NT2/D1 (cell line): Measurements from ENCODE around the gene LRRN3.

Source experiments
- DNase-seq: peaks from one replicate; pipeline ENCODE4 v3.0.0-alpha.2; 2011; ENCODE audit warnings: low read depth, low spot score
- H3K27me3 ChIP-seq: 2 replicates; pipeline ENCODE4 v1.6.0; 2011; ENCODE audit warnings: mild to moderate bottlenecking; ENCODE audit not compliant: insufficient read length, insufficient read depth
- H3K36me3 ChIP-seq: 2 replicates; pipeline ENCODE4 v1.6.1; 2011; ENCODE audit warnings: mild to moderate bottlenecking, low read length, mixed read lengths; ENCODE audit not compliant: insufficient read depth, insufficient read length
- H3K4me1 ChIP-seq: 2 replicates; pipeline ENCODE4 v1.5.1; 2011; ENCODE audit not compliant: insufficient read depth, insufficient read length
- H3K4me3 ChIP-seq: 2 replicates; pipeline ENCODE4 v1.5.1; 2011; ENCODE audit warnings: low read depth; ENCODE audit not compliant: insufficient read length
- H3K9ac ChIP-seq: 2 replicates; pipeline ENCODE4 v1.6.0; 2011; ENCODE audit warnings: low read depth; ENCODE audit not compliant: insufficient read length
- H3K9me3 ChIP-seq: 2 replicates; pipeline ENCODE4 v1.5.1; 2011; ENCODE audit warnings: mild to moderate bottlenecking, low read length; ENCODE audit not compliant: insufficient read depth
- SUZ12 ChIP-seq: IDR thresholded peaks from 2 replicates; pipeline ENCODE4 v1.6.1; 2011; ENCODE audit not compliant: insufficient read length, insufficient read depth; ENCODE audit errors: extremely low read depth
- YY1 ChIP-seq: IDR thresholded peaks from 2 replicates; pipeline ENCODE4 v1.6.1; 2011; ENCODE audit not compliant: insufficient read length, insufficient read depth
- ZNF274 ChIP-seq: IDR thresholded peaks from 2 replicates; pipeline ENCODE4 v1.6.1; 2011; ENCODE audit warnings: mild to moderate bottlenecking, low read depth, low read length

Gene LRRN3

GRCh38 chr7:111146136-111146535, 55.2 kb downstream of the LRRN3 start:
- H3K9me3 ChIP-seq, result no peaks in the 10 kb centered on the region

GRCh38 chr7:111147708-111148533, 57.0 kb downstream of the LRRN3 start:
- H3K36me3 ChIP-seq, result no peaks in the 10 kb centered on the region
- H3K27me3 ChIP-seq, result no peaks in the 10 kb centered on the region
- TF ChIP-seq SUZ12 (no peak), ZNF274 (no peak), YY1 (no peak)
- H3K4me1 ChIP-seq, result no peaks in the 10 kb centered on the region
- H3K9me3 ChIP-seq, result no peaks in the 10 kb centered on the region
- DNase-seq, result no peak
- no peak overlapping the region for H3K9ac ChIP-seq
- no peak overlapping the region for H3K4me3 ChIP-seq

More at GRCh38 chr7:111146136-111146535, 55.2 kb downstream of the LRRN3 start:
- Histone ChIP-seq H3K4me3 (no peak overlapping the region), H3K9ac (no peak overlapping the region), H3K27me3 (no peaks in the 10 kb centered on the region), H3K4me1 (no peaks in the 10 kb centered on the region), H3K36me3 (no peaks in the 10 kb centered on the region)
- no peak for TF ChIP-seq SUZ12
- TF ChIP-seq YY1, result no peak
- TF ChIP-seq ZNF274, result no peak
- DNase-seq, result no peak

GRCh38 chr7:111150709-111151108, 59.8 kb downstream of the LRRN3 start:
- H3K27me3 ChIP-seq, result no peaks in the 10 kb centered on the region
- no peak for TF ChIP-seq YY1
- TF ChIP-seq ZNF274, result no peak
- no peak for TF ChIP-seq SUZ12
- no peaks in the 10 kb centered on the region for H3K9me3 ChIP-seq

GRCh38 chr7:111159426-111159825, 68.5 kb downstream of the LRRN3 start:
- no peak for TF ChIP-seq SUZ12
- no peak for TF ChIP-seq YY1
- TF ChIP-seq ZNF274, result no peak
- Histone ChIP-seq H3K36me3 (no peaks in the 10 kb centered on the region), H3K9me3 (no peaks in the 10 kb centered on the region), H3K4me1 (no peaks in the 10 kb centered on the region), H3K9ac (no peak overlapping the region), H3K4me3 (no peak overlapping the region), H3K27me3 (no peaks in the 10 kb centered on the region)
- no peak for DNase-seq

More at GRCh38 chr7:111150709-111151108, 59.8 kb downstream of the LRRN3 start:
- no peaks in the 10 kb centered on the region for H3K4me1 ChIP-seq
- no peak overlapping the region for H3K4me3 ChIP-seq
- no peak for DNase-seq
- H3K36me3 ChIP-seq, result no peaks in the 10 kb centered on the region
- no peak overlapping the region for H3K9ac ChIP-seq

GRCh38 chr7:111160297-111160696, 69.4 kb downstream of the LRRN3 start:
- DNase-seq, result no peak
- Histone ChIP-seq H3K27me3 (no peaks in the 10 kb centered on the region), H3K9ac (no peak overlapping the region), H3K4me1 (no peaks in the 10 kb centered on the region), H3K36me3 (no peaks in the 10 kb centered on the region), H3K9me3 (no peaks in the 10 kb centered on the region), H3K4me3 (no peak overlapping the region)
- TF ChIP-seq YY1 (no peak), ZNF274 (no peak), SUZ12 (no peak)

GRCh38 chr7:111162692-111163091, 71.8 kb downstream of the LRRN3 start:
- no peaks in the 10 kb centered on the region for H3K27me3 ChIP-seq
- no peaks in the 10 kb centered on the region for H3K36me3 ChIP-seq
- TF ChIP-seq ZNF274, result no peak
- no peak for TF ChIP-seq YY1
- TF ChIP-seq SUZ12, result no peak
- no peak for DNase-seq
- no peaks in the 10 kb centered on the region for H3K4me1 ChIP-seq
- no peak overlapping the region for H3K9ac ChIP-seq
- H3K9me3 ChIP-seq, result no peaks in the 10 kb centered on the region
- no peak overlapping the region for H3K4me3 ChIP-seq

GRCh38 chr7:111164442-111164841, 73.5 kb downstream of the LRRN3 start:
- Histone ChIP-seq H3K9me3 (no peaks in the 10 kb centered on the region), H3K36me3 (no peaks in the 10 kb centered on the region), H3K9ac (no peak overlapping the region), H3K27me3 (no peaks in the 10 kb centered on the region), H3K4me1 (no peaks in the 10 kb centered on the region), H3K4me3 (no peak overlapping the region)
- no peak for TF ChIP-seq YY1
- no peak for TF ChIP-seq ZNF274
- no peak for TF ChIP-seq SUZ12
- DNase-seq, result no peak
